Lower leg skin (tissue), 3 donors: ENCODE data around the gene FLNB.

Experiments
- CTCF ChIP-seq, 3 donors: fragments of 450-650 bp; IDR thresholded peaks; one replicate each; pipeline ENCODE4 v1.5.1; 2016; ENCODE audit warnings: antibody characterized with exemption in 3 of 3, mild to moderate bottlenecking in 3 of 3, moderate library complexity in 2 of 3
- POLR2A ChIP-seq, 2 donors: fragments of 450-650 bp; IDR thresholded peaks; one replicate each; pipeline ENCODE4 v1.6.1; 2016 to 2017; ENCODE audit warnings: antibody characterized with exemption in 2 of 2, mild to moderate bottlenecking in 1 of 2, moderate library complexity in 1 of 2

GRCh38 chr3:58000306-58001085 lies 7.7 kb upstream of the FLNB start:
- TF ChIP-seq CTCF (IDR thresholded peaks at IDR 0.05), result no peak
- TF ChIP-seq POLR2A (IDR thresholded peaks at IDR 0.05), result no peak
